HG03565 (cell line): ENCODE results near the gene RAX2.

Experiments
- ATAC-seq: cut with Tn5 transposase; IDR thresholded peaks from one replicate; pipeline ENCODE4 v1.9.1; 2021; ENCODE audit warnings: mild to moderate bottlenecking, moderate library complexity; ENCODE audit not compliant: unreplicated experiment

The RAX2 gene

DNA sequence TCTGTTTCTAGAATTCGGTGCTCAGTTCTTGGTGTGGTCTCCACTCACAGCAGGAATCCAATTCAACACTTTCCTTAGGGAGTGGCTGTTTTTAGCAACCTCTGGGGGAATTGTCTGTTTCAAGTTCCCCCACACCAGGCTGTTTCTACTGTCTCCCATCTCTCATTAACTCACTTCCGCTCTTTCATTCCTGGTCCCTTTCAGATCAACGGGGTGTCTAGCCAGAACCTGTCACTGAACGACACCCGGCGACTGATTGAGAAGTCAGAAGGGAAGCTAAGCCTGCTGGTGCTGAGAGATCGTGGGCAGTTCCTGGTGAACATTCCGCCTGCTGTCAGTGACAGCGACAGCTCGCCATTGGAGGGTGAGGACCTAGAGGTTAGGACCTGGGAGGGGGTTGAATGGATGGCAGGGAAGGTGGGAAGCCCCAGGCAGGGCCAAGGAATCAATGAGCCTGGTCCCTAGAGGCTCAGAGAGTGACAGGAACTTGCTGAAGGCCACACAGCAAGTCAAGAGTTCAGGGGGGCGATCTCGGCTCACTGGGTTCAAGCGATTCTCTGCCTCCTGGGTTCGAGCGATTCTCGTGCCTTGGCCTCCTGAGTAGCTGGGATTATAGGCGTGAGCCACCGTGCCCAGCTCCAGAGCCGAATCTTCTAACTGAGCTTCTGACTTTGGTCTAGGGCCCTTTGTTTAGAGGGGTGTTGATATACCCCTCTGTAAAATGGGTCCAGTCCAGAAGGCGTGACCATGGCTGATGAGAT, 38.3 kb downstream of the RAX2 start:
- no peak for ATAC-seq

DNA sequence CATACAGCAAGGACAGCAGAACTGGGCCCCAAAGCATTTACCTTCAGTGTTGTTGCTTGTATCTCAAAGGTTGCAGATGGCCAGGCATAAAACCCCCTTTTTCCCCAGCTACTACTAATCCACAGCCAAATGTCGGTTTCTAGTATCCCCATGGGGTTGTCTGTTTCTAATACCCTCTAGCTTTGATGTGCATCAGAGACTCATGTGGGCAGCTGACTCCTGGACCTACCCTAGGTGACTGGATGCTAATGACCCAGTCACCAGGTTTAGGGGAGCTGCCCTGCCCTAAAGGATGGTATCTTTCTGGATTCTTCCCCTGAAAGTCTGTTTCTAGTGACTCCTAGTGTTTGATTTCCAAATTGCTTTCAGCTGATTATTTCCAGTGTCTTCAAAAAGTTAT, 39.9 kb downstream of the RAX2 start:
- ATAC-seq, result no peak

DNA sequence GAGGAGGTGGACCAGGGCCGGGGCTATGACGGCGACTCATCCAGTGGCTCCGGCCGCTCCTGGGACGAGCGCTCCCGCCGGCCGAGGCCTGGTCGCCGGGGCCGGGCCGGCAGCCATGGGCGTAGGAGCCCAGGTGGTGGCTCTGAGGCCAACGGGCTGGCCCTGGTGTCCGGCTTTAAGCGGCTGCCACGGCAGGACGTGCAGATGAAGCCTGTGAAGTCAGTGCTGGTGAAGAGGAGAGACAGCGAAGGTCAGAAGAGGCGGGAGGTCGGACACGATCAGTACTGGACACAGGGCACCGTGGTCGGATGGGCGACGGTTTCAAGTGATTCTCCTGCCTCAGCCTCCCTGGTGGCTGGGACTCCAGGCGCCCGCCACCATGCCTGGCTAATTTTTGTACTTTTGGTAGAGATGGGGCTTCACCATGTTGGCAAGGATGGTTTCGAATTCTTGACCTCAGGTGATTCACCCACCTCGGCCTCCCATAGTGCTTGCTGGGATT, 41.5 kb downstream of the RAX2 start:
- ATAC-seq, result no peak

DNA sequence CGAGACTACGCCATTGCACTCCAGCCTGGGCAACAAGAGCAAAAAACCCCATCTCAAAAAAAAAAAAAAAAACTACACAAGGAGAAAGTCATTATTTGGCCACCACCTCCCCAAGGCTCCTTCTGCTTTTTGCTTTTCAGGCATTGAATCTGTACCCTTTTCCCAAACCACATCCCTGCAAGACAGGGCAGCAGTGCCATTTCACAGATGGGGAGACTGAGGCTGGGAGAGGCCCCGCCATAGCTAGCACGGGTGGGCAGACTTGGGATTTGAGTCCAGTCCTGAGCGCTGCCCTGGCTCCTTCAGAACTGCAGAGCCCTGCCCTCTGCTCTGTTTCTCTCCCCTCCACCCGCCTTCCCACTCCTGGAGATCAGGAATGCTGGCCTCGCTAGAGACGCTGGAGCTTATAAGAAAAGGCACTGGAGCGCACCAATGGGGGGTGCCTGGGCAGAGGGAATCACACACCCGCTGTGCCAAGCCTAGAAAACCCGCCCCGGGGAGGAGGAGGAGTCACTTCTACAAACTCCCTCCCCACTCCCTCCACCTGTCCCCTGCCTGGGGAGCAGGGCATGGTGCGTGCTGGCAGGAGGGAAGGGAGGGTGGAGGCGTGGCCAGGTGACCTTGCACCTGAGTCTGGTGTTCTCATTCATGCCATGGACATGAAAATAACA, 46.3 kb downstream of the RAX2 start:
- ATAC-seq, result no peak

DNA sequence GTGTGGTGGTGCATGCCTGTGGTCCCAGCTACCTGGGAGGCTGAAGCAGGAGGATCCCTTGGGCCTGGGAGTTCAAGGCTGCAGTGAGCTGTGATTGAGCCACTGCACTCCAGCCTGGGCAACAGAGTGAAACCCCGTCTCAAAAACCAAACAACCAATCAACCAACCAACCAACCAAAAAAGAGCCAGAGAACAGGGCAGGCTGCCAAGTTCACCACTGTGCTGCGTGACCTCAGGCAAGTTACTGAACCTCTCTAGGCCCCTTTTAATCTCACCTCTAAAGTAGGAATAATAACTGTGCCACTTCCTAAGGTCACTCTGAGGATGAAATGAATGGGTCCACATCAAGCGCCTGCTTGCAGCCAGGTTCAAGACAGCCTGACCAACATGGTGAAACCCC, 46.9 kb downstream of the RAX2 start:
- ATAC-seq, result no peak

DNA sequence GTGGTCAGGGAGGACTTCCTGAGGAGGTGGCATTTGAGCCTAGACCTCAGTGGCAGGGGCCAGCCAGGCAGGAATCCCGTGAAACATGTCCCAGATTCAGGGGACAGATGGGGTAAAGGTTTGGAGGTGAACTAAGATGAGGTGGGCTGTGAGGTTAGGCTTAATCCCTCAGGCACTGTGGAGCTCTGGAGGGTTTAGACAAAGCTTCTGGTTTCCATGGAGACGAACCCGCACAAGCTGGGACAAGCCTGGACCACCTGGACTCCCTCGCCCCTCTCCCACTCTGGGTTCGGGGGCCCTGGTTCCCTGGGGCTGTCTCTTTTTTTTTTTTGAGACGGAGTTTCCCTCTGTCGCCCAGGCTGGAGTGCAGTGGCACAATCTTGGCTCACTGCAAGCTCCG, 48.1 kb downstream of the RAX2 start:
- ATAC-seq, result no peak

DNA sequence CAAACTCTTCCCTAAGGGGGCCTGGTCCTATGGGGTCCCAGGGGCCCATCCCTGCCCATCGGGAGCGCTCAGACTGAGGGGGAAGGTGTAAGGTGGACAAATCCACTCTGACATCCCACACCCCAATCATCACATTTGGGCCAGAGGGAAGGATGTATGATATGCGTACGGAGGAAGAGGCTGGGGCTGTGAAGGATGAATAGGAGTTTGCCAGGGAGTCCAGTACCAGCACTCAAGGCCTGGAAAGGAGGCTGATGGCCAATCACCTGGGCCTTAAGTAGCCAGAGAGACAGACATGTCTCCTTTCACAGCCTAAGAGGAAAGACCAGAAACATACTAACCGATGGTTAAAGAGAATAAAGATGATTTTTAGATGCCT, 48.9 kb downstream of the RAX2 start:
- no peak for ATAC-seq

DNA sequence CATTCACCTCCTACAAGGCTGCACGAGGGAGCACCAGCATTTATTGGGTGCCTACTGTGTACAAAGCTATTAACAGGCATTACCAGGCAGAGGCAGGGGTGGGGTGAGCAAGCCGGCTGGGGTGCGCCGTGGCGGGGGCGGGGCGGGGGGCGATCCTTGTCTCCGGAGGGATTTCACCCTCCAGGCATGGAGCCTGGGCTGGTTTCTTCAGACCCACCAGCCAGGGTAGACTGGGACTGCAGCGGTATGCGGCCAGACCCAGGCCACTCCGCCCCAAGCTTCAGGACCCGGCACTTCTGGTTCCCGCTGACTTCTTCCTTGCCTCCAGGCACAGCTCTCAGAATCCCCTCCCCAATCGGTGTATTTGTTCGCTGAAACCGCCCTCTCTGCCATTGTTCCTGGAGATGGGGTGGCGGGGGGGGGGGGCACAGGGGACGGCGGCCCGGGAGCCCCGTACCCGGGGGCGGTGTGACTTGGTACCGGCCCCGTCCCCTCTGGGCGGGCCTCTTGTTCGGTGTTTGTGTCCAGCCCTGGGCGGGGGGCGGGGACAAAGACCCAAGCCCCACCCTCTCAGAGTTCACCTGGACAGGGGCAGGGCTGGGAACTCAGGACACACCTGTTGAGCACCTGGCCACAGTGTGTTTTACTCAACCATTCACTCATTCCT, 49.5 kb downstream of the RAX2 start:
- ATAC-seq, result no peak

DNA sequence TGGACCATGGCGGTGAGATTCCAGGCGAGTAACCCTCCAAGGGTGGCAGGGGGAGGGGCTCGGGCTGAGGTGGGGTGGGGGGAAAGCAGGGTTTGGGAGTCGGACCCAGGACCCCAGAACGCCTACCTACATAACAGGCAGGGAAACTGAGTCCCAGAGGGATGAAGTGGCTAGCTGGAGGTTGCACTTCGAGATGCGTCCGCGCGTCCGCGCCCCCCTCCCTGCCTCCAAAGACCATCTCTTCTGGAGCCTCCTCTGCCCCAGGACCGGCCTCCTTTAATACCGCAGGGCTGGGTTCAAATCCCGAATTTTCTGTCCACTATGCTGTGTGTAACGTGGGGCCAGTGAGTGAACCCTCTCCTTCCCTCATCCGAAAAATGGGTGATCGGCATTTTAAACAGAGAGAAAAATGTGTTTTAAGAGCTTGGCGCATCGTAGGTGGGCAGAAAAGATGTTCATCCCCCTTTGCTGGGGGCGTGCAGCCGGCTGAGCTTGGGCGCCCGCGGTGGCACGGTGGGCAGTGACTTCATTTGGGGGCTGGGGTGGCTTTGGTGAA, 50.1 kb downstream of the RAX2 start:
- no peak for ATAC-seq

DNA sequence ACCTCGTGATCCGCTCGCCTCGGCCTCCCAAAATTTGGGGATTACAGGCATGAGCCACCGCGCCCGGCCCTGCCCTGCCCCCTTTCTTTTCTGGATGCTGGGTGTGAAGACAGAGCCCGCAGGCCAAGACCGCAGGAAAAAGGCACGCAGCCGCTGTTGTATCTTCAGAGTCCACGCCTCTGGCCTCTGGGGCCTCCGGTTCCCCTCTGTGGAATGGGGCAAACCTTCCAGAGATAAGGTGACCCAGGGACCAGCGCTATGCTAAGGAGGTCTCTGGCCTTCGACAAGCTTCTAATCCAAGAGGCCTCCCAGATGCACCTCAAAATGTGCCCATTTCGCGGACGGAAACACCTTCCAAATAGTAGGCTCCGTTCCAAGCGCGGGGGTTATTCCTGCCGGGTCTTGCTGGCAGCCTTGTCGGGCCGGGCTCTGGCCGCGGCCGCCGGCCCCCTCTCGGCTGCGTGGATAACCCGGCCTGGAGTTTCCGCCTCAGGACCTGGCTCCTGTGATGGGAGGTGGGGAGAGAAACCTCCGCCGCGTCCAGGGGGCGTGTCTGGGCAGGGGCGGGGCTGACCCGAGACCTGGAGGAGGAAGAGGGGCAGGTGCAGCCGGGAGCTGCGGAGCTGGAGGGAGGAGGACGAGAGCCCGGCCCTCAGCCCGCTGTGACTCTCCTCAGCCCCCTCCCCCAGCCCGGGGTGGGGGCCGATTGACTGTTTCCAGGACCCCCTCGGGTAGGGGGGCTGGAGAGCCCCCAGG, 50.7 kb downstream of the RAX2 start:
- ATAC-seq, result no peak

DNA sequence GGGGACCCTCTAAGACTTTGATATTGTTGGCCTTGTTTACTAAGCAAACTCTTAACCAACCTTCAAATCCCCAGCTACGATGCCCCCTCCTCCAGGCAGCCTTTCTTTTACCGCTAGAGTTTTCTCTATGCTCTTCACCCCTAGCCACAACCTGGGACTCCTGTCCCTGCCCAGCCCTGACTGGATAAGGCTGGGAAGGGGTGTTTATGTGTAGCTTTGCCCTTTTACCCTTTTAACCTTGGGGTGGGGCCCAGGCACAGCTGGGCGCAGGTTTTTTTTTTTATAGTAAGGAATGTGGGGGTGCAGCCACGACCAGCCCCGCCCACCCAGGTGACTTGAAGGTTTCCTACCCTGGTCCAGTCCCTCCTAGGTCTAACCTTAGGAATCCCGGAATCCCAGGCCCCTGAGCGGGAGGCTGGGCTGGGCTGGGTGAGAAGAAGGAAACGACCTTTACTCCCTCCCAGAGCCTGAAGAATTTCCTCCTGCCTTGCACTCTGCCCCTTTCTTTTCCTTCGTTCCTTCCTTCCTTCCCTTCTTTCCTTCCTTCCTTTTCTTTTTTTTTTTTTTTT, 51.6 kb downstream of the RAX2 start:
- ATAC-seq, result no peak

DNA sequence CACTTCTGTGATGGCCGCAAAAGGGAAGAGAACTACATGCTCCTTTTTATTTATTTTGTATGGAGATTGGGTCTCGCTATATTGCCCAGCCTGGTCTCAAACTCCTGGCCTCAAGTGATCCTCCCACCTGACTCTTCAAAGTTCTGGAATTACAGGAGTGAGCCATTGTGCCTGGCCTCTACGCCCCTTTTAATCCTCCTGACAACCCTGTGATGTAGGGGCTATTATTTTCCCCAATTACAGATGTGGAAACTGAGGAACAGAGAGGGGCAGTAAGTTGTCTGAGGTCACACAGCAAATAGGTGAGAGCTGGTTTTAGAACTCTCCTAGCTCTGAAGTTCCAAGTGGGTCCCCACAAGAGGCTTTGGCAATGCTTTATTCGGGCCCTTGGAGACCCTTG, 52.2 kb downstream of the RAX2 start:
- no peak for ATAC-seq
